ENCODE data around the gene ANO3. TPM values are rescaled to one million over a fixed set of nuclear protein-coding genes. Genes with fewer than 3 reads are reported as not detected.
"Not testable (repeated sequence)": the region's sequence is repeated elsewhere in the genome, so short reads cannot be mapped to it uniquely, and the experiment has no call there.

Gene ANO3
- total RNA-seq, 2 experiments from 2014 or later = not detected

DNA sequence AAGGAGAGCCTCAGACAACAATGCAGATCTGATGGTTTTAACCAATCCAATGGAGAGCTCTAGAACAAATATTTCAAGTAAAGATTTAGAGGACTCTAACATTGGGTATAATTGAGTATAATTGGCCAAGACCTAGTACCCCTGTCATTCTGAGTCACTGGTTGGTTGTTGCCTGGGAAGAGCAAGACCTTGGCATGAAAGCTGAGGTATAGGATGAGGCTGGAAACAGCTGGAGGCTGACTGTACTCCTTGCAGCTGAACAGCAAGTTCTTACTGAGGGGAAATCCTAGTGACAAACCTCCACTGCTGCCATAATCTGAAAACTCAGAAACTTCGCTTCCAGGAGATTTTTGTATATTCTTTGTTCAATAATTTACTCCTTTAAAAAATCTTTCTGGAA is 294.4 kb downstream of the ANO3 start:
- Mint-ChIP-seq H3K27me3 (no peaks in the 10 kb centered on the region), H3K4me3 (no peak overlapping the region), H3K36me3 (ENCODE audit: low read depth) (no peaks in the 10 kb centered on the region), H3K9me3 (peaks cover 5% of the 10 kb centered on the region), H3K27ac (no peak overlapping the region), H3K4me1 (ENCODE audit: low read depth) (no peaks in the 10 kb centered on the region)
- ATAC-seq (no peak), DNase-seq (no peak)
- POLR2A ChIA-PET = no interaction called here
- CTCF ChIA-PET = no interaction called here
- intact Hi-C loops (cut with micrococcal nuclease) = no loop called here
- TF ChIP-seq, protein P1, sequence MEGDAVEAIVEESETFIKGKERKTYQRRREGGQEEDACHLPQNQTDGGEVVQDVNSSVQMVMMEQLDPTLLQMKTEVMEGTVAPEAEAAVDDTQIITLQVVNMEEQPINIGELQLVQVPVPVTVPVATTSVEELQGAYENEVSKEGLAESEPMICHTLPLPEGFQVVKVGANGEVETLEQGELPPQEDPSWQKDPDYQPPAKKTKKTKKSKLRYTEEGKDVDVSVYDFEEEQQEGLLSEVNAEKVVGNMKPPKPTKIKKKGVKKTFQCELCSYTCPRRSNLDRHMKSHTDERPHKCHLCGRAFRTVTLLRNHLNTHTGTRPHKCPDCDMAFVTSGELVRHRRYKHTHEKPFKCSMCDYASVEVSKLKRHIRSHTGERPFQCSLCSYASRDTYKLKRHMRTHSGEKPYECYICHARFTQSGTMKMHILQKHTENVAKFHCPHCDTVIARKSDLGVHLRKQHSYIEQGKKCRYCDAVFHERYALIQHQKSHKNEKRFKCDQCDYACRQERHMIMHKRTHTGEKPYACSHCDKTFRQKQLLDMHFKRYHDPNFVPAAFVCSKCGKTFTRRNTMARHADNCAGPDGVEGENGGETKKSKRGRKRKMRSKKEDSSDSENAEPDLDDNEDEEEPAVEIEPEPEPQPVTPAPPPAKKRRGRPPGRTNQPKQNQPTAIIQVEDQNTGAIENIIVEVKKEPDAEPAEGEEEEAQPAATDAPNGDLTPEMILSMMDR (IDR thresholded peaks at IDR 0.05) = no peak

DNA sequence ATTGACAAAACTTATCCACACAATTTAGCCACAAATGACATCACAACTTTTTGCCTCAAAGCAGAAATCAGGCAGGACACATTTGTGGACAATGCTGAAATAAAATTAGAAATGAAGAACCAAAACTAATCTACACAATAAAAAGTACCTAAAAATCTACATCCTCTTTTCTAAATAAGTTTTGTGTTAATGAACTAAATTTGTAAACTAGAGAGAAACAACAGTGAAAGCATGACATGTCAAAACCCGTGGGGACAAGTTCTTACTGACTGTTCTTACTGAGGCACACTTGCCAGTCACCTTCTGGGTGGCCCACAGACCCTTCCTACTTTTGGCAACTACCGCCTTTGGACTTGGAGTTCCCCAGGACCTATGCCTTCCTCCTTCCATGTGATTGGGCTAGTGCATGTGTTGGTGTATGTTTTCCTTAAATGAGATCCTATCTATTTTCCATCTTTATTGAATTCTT is 300.8 kb downstream of the ANO3 start:
- no peak for DNase-seq
- no peak for ATAC-seq
- intact Hi-C loops (cut with micrococcal nuclease) = no loop called here
- no peaks in the 10 kb centered on the region for H3K36me3 Mint-ChIP-seq (ENCODE audit: low read depth)
- ChIA-PET CTCF (no interaction called here), POLR2A (no interaction called here)
- TF ChIP-seq, protein P1 (IDR thresholded peaks at IDR 0.05) = no peak
- H3K27ac Mint-ChIP-seq = no peak overlapping the region
- H3K27me3 Mint-ChIP-seq = no peaks in the 10 kb centered on the region
- no peak overlapping the region for H3K4me3 Mint-ChIP-seq
- peaks cover 5% of the 10 kb centered on the region for H3K9me3 Mint-ChIP-seq
- H3K4me1 Mint-ChIP-seq (ENCODE audit: low read depth) = no peaks in the 10 kb centered on the region

- POLR2A ChIA-PET; intact Hi-C loops (cut with micrococcal nuclease); DNase-seq; H3K36me3 Mint-ChIP-seq (ENCODE audit: low read depth); H3K4me1 Mint-ChIP-seq (ENCODE audit: low read depth); H3K9me3 Mint-ChIP-seq; H3K27me3 Mint-ChIP-seq; ATAC-seq; CTCF ChIA-PET; H3K27ac Mint-ChIP-seq; H3K4me3 Mint-ChIP-seq: not testable (repeated sequence)
Observed at GRCh38 chr11:26643314-26643713, 311.4 kb downstream of the ANO3 start.

GRCh38 chr11:26649884-26650283 is 318.0 kb downstream of the ANO3 start:
- no peak for ATAC-seq
- H3K9me3 Mint-ChIP-seq = no peaks in the 10 kb centered on the region
- H3K27ac Mint-ChIP-seq = no peak overlapping the region
- POLR2A ChIA-PET = no interaction called here
- CTCF ChIA-PET = interaction anchor here (0.6 to 1.2 kb wide), 2 partner anchors 11 to 77 kb away, joined by 4 read pairs; no protein-coding TSS in a partner anchor
- no peaks in the 10 kb centered on the region for H3K36me3 Mint-ChIP-seq (ENCODE audit: low read depth)
- H3K27me3 Mint-ChIP-seq = no peaks in the 10 kb centered on the region
- TF ChIP-seq, protein P1 (IDR thresholded peaks at IDR 0.05) = peak; percentile 46
- H3K4me1 Mint-ChIP-seq (ENCODE audit: low read depth) = no peaks in the 10 kb centered on the region
- intact Hi-C loops (cut with micrococcal nuclease) = loop anchor here (5.0 kb wide), 1 partner anchor 363 kb away; no protein-coding TSS in a partner anchor
- peak; percentile 54 for DNase-seq
- H3K4me3 Mint-ChIP-seq = no peak overlapping the region

DNA sequence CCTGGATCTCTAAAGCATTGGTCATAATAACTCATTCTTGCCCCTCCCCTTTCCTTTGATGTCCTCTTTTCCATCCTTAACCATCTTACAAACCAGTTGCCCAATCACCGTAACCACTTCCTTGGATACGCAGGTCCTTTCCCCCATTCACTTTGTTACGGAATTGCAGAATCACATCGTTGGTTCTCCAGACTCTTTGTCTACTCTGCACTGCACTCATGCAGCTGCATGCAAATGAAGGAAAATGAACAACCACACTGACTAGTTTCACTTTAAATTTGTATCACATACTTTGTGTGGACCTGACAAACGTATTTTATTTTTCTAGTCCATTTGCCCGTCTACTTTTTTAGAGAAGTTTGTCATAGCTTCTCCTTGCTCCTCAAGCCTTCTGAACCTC is 320.0 kb downstream of the ANO3 start:
- ChIA-PET POLR2A (no interaction called here), CTCF (no interaction called here)
- no peak overlapping the region for H3K4me3 Mint-ChIP-seq
- ATAC-seq (no peak), DNase-seq (no peak)
- intact Hi-C loops (cut with micrococcal nuclease) = no loop called here
- no peak overlapping the region for H3K27ac Mint-ChIP-seq
- TF ChIP-seq, protein P1 (IDR thresholded peaks at IDR 0.05) = no peak
- H3K36me3 Mint-ChIP-seq (ENCODE audit: low read depth) = no peaks in the 10 kb centered on the region
- no peaks in the 10 kb centered on the region for H3K4me1 Mint-ChIP-seq (ENCODE audit: low read depth)
- H3K9me3 Mint-ChIP-seq = no peaks in the 10 kb centered on the region
- H3K27me3 Mint-ChIP-seq = no peaks in the 10 kb centered on the region

DNA sequence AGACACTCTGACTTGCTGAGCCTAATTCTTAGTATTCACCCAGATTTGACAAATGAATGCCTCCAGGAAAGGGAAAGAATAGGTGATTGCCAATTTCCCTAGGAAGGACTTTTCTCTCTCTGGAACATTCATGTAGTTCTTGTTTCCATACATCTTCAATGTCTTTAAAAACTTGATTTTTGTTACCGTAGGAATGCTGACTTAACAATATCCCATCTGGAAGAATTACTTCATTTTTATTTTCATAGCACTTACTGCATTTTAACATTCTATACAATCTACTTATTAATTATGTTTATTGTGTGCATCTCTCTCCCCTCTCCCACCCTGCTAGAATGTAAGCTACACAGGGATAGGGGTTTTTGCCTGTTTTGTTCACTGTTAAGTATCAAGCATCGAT is 323.4 kb downstream of the ANO3 start:
- intact Hi-C loops (cut with micrococcal nuclease) = no loop called here
- no peak for DNase-seq
- ChIA-PET CTCF (no interaction called here), POLR2A (interaction anchor here (0.6 kb wide), 1 partner anchor 75 kb away, joined by 3 read pairs; no protein-coding TSS in a partner anchor)
- no peaks in the 10 kb centered on the region for H3K9me3 Mint-ChIP-seq
- H3K4me3 Mint-ChIP-seq = no peak overlapping the region
- TF ChIP-seq, protein P1 (IDR thresholded peaks at IDR 0.05) = no peak
- no peaks in the 10 kb centered on the region for H3K36me3 Mint-ChIP-seq (ENCODE audit: low read depth)
- no peaks in the 10 kb centered on the region for H3K27me3 Mint-ChIP-seq
- no peak for ATAC-seq
- no peaks in the 10 kb centered on the region for H3K4me1 Mint-ChIP-seq (ENCODE audit: low read depth)
- H3K27ac Mint-ChIP-seq = no peak overlapping the region
